NCI-H82 treated with DMSO at 0.1 percent for 48 hours (cell line): Measurements from ENCODE around the gene MCM5.
"Not testable (repeated sequence)": the region's sequence is repeated elsewhere in the genome, so short reads cannot be mapped to it uniquely, and the experiment has no call there.

Experiments
- DNase-seq: peaks from one replicate; lab custom pipeline; 2025; ENCODE audit not compliant: unreplicated experiment; lab: John Stamatoyannopoulos, UW

The MCM5 gene

DNA sequence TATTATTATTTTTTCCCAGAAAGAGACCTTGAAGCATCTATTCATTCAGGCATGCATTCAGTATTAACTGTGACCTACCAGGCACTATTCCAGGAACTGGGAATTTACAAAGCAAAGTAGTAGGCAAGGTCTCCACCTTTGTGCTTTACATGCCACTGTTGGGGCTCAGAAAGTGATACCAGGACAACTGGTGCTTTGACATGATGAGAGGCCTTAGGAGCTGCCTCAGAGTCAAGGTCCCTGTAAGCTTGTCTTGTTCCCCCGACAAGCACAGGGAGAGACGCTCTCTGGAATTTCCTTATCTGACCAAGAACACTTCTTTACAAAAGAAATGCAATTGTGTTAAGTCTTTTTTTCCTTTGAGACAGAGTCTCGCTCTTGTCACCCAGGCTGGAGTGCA is 21.3 kb upstream of the MCM5 start:
- DNase-seq, result no peak

DNA sequence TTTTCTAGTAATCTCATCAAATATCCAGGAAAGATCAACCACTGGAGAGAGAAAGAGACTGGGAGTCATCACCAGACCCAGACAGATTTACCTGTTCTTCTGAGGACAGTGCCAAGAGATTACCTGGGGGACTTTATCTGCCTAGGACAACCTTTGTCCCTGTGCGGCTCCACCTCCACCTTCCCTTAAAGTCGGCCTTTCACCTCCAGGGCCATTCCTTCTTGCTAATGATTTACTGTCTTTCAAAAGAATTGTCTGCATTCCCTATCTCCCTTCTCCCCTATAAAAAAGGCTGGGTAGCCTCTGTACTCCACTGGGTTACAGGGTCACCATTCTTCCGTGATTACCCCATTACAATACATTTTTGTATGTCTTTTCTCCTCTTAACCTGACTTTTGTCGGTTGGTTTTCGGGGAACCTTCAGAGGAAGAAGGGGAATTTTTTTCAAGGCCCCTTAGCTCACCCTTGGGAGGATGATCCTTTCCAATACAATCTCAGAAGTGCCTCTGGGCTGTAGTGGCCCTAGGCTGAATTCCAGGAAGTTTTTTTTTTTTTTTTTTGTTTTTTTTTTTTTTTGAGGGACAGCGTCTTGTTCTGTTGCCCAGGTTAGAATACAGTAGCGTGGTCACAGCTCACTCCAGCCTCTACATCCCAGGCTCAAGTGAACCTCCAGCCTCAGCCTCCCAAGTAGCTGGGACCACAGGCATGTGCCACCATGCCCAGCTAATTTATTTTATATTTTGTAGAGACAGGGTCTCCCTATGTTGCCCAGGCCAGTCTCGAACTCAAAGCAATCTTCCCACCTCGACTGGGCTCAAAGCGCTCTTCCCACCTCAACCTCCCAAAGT is 20.6 kb upstream of the MCM5 start:
- DNase-seq, result no peak

DNA sequence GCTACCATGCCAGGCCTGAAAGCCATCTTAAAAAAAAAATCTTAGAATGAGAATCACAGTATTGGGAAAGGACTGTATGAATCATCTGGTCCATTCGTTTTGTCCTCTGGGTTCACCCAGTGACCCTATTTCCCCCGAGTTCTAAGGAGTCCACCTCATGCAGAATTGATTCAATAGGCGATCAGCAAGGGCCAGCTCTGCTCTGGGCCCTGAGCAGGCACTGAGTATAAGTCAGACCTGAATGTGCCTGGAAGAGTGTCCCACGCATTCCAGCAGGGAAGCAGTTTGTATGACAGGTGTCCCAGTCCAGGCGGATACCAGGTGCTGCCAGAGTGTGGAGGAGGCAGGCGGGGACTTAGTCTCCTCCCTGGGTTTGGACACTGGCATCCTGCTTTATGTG is 19.9 kb upstream of the MCM5 start:
- DNase-seq, result no peak

DNA sequence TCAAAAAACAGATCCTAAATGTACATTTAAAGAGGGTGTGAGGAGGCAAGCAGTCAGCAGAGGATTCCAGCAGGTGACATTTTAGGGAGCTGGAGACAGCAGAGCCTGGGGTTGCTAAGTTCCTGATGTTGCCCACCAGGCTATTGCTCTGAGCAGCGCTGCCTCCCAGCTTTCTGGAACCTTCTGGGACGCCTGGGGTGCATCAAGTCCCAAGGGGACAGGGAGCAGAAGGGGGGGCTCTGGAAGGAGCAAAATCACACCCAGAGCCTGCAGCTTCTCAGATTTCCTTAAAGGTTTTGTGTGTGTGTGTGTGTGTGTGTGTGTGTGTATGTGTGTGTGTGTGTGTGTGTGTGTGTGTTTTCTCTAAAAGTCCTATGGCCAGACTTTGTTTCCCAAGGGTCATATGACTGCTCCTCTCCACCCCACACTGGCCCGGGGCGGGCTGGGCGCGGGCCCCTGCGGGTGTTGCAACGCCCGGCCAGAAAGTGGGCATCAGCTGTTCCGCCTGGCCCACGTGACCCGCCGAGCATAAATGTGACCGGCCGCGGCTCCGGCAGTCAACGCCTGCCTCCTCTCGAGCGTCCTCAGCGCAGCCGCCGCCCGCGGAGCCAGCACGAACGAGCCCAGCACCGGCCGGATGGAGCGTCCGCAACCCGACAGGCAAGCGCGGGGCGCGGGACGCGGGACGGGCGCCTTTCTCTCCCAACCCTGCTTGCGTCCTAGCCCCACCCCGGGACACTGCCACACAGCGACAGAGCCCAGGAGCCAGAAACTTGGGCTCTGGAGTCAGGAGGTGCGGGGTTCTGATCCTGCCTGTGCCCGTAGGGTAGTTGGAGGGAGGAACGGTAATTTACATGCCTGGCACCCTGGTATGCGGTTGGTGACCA is 19.2 kb upstream of the MCM5 start, which contains the start of gene HMOX1:
TSS of gene HMOX1 (plus strand) at position 560 of the 887 bp plus-strand sequence. CDS start at position 638, 78 bp downstream.
- DNase-seq, result no peak

DNA sequence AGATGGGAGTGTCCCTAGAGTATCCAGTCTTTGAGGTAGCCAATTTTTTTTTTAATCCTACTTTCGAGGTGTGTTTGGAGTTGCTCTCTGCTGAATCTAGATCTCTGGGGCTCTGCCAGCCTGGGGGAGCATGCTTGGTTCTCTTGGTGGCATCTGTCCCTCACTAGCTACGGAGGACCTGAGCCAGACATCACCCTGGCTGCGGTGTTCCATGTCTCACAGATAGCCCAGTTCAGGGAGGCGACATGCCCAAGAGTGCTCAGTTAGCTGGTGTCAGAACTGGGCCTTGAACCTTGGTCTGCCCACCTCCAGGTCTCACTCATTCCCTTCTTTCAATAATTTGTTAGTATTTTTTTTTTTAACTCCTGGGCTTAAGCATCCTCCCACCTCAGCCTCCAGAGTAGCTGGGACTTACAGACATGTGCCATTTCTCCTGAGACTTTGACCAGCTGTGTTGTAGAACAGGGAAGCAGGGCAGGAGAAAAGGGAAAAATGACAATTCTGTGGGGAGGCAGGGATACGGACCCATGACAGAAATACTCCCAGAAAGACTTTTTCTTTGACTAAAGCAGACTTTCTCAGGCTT is 18.4 kb upstream of the MCM5 start:
- no peak for DNase-seq

DNA sequence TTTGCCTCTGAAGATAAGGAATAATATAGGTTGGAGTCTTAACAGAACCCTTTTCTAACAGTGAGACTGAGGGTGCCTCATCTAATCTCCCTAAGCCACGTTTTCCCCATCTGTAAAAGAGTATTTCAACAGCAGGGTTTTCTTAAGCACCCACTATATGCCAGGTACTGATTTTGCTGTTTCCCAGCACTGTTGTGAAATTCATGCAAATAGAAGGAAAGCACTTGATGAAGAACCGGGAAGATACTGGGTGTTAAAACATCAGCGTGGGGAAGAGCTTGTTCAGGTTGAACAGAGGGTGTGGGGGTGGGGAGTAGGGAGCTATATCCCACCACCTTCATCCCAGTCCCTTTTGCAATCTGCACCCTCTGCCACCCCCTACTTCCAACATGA is 16.3 kb upstream of the MCM5 start:
- no peak for DNase-seq

DNA sequence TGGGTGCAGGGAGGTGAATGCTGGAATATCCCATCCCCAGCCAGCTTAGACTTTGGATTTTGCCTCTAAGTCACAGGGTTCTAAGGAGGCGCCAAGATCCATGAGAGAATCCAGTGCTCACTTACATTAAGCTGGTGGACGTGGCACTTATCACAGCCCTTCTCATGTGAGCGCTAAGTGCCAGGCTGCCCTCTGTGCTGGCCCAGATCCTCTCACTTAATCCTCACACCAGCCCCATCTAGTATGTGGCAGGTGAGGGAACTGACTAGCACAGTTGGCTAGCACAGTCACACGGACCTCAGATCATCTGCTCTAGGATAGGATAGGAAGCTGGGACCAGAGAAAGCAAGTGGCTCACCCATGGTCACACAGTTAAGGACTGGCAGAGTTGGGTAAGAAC is 15.4 kb upstream of the MCM5 start:
- DNase-seq, result no peak

DNA sequence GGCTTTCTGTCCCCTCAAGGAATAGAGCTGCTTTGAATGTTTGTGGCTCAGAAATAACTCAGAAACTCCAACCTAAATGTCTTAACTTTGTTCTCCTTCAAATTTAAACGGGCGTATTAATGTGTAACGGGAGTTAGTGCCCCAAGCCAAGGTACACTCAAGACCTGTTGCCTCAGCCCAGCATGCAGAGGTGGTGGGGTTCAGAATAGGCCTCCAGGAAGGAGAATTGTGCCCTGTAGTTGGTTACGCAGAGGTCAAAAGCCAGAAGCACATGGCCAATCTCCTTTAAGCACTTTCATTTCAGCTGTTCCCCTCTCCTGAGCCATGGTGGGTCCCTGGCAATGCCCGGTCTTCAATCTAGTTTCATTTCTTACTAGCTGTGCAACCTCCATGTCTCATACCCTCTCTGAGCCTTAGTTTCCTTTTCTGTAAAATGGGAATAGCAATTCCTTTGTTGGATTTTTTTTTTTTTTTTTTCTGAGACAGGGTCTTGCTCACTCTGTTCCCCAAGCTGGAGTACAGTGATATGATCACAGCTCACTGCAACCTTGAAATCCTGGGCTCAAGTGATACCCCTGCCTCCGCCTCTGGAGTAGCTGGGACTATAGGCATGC is 14.9 kb upstream of the MCM5 start:
- no peak for DNase-seq

DNA sequence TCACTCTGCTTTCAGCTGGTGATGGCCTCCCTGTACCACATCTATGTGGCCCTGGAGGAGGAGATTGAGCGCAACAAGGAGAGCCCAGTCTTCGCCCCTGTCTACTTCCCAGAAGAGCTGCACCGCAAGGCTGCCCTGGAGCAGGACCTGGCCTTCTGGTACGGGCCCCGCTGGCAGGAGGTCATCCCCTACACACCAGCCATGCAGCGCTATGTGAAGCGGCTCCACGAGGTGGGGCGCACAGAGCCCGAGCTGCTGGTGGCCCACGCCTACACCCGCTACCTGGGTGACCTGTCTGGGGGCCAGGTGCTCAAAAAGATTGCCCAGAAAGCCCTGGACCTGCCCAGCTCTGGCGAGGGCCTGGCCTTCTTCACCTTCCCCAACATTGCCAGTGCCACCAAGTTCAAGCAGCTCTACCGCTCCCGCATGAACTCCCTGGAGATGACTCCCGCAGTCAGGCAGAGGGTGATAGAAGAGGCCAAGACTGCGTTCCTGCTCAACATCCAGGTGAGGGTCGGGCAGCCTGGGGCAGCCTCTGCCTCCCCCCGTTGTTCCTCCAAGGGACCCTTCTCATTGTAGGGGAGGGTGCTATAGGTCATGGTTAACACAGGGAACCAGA is 13.2 kb upstream of the MCM5 start:
- no peak for DNase-seq

DNA sequence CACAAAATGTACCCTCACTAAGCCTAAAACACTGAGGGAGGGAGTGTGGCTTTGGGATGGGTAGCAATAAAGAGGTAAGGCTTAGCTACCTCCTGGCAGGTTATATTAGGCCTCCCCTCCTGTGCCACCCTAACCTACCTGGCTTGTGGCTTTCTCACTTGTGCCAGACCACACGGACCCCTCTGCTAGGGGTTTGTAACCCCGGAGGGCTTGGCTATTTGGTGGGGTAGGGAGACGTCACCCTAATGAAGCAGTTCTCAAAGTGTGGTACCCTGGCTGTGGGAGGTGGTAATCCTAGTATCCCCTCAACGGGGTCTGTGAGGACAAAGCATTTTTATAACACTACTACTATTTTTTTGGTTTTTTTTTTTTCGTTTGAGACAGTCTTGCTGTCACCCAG is 9.0 kb upstream of the MCM5 start:
- no peak for DNase-seq

DNA sequence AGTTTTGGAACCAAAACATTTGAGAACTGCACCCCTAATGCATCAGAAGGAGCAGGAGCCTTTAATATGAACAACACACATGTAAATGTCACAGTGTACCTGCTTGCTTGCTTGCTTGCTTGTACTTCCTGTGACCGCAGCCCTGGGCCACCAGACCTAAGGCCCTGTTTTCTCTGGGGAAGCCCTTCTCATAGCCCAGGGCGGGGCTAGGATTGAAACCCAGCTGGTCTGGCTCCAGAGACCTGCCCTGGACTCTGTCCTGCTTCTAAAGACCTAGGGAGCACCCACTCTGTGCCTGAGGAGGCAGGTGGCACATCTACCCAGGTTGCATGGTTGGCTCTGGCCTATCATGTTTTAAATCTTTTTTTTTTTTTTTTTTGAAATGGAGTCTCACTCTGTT is 7.6 kb upstream of the MCM5 start:
- no peak for DNase-seq

DNA sequence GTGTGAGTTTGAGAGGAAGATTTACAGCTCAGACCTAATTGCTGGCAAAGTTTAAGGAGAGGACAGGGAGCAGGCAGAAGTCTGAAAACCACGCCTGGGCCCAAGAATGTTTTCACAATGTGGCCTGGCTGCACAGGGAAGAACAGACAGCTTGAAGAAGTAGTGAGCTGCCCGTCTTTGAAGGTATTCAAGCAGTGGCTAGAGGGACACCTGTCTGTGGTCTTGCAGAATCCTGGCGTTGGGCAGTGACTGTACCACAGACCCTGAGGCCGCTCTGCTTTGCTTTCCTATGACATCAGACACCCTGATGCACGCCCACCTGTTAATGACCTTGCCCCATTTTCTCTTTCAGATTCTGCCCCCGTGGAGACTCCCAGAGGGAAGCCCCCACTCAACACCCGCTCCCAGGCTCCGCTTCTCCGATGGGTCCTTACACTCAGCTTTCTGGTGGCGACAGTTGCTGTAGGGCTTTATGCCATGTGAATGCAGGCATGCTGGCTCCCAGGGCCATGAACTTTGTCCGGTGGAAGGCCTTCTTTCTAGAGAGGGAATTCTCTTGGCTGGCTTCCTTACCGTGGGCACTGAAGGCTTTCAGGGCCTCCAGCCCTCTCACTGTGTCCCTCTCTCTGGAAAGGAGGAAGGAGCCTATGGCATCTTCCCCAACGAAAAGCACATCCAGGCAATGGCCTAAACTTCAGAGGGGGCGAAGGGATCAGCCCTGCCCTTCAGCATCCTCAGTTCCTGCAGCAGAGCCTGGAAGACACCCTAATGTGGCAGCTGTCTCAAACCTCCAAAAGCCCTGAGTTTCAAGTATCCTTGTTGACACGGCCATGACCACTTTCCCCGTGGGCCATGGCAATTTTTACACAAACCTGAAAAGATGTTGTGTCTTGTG is 6.6 kb upstream of the MCM5 start:
- no peak for DNase-seq

DNA sequence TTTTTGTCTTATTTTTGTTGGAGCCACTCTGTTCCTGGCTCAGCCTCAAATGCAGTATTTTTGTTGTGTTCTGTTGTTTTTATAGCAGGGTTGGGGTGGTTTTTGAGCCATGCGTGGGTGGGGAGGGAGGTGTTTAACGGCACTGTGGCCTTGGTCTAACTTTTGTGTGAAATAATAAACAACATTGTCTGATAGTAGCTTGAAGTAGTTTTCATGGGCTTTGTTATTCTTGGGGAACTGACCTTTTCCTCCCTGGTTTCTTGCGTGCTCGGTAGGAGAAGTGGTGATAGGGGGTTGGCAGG is 6.0 kb upstream of the MCM5 start:
- DNase-seq, result no peak

DNA sequence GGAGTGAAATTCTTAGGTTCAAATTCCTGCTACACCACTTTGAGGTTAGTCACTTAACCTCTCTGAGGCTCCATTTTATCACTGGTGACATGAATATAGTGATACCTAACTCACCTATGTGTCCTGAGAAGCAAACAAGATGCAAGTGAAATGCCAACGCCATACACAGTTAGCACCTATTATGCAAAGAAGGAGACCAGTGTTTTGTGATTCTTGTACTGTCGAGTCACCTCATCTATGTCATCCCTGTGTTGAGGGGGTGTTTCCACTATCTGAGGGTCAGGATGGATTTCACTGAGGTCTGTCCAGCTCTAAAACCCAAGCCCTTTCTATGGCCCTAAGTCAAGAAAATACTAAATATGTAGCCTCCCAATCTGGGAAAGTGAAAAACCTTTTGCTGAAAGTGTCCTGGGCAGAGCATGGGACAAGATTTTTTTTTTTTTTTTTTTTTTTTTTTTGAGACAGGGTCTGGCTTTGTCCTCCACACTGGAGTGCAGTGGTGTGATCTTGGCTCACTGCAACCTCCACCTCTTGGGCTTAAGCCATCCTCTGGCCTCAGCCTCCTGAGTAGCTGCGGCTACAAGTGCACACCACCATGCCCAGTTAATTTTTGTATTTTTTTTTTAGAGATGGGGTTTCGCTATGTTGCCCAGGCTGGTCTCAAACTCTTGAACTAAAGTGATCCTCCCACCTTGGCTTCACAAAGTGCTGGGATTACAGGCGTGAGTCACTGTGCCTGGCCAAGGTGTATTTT is 5.0 kb upstream of the MCM5 start:
- no peak for DNase-seq

DNA sequence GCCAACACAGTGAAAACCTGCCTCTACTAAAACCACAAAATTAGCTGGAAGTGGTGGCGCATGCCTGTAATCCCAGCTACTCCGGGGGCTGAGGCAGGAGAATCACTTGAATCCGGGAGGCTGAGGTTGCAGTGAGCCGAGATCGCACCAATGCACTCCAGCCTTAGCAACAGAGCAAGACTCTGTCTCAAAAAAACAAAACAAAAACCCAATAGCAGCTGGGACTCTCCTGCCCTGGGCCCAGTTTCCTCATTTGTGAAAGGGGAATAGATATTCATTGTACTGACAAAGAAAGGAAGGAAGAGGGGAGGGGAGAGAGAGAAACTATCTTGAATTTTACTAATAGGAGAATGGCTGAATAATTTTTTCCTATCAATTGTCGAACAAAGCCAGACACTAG is 3.3 kb upstream of the MCM5 start:
- not testable (repeated sequence) for DNase-seq

DNA sequence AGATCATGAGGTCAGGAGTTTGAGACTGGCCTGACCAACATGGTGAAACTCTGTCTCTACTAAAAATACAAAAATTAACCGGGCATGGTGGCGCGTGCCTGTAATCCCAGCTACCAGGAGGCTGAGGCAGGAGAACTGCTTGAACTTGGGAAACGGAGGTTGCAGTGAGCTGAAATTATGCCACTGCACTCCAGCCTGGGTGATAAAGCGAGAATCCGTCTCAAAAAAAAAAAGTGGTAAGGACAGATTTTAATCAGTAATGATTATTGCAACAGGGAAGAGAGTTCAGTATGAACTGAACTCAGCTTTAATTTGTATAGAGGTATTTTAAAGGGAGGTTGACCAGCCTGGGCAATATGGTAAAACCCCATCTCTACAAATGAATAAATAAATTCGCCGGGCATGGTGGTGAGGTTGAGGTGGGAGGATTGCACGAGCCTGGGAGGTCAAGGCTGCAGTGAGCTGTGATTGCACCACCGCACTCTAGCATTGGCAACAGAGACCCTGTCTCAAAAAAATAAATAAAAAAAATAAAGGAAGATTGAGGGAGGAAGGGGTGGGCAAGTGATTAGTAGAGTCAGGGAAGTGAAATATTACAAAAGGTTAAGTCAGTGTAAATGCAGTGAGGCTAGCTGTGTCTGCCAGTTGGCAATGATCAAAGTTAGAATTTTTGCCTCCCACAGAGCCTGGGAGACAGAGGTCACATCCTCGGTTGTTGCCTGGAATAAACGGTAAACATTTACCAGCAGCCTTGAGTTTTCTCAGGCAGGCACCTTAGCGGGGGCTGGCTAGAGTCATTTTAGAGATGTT is 2.6 kb upstream of the MCM5 start:
- no peak for DNase-seq

DNA sequence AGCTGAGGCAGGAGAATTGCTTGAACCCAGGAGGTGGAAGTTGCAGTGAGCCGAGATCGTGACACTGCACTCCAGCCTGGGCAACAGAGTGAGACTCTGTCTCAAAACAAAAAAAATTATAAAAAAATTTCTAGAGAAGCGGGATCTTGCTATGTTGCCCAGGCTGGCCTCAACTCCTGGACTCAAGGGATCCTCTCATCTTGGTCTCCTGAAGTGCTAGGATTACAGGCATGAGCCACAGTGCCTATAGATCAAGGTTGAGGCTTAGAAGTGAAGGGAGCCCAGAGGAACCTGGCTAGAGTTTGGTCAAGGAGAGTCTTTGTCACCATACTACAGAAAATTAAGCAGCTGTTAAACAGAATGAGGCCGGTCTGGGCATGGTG is 1.4 kb upstream of the MCM5 start:
- no peak for DNase-seq

DNA sequence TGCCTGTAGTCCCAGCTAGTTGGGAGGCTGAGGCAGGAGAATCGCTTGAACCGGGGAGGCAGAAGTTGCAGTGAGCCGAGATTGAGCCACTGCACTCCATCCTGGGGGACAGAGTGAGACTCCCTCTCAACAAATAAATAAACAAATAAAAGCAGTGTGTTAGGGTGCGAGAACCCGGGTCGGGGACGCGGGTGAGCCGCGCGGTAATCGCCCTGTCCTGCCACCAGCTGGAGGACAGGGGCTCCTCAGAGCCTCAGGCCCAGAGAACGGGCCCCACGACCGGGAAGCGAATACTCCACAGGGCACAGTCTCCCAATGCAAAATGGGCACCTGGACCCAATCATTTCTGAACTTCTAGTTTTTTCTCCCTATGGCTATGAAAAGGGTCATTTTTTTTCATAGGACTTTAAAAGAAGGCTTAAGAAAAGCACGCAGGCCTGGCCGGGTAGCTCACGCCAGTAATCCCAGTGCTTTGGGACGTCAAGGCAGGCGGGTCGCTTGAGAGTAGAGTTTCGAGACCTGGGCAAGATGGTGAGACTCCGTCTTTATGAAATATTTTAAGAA is 744 bp upstream of the MCM5 start:
- no peak for DNase-seq

DNA sequence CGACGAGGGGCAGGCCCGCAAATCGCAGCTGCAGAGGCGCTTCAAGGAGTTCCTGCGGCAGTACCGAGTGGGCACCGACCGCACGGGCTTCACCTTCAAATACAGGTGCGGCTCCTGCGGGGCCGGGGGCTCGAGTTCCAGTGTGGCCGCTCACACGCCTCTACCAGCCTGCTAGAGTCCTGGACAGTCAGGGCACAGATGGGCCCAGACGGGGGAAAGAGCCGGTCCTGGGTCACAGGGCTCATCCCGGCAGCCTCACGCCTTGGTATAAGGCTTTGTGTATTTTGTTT is 506 bp downstream of the MCM5 start:
- DNase-seq, result no peak
